Measurements from ENCODE around the gene STXBP6.

STXBP6 gene

DNA sequence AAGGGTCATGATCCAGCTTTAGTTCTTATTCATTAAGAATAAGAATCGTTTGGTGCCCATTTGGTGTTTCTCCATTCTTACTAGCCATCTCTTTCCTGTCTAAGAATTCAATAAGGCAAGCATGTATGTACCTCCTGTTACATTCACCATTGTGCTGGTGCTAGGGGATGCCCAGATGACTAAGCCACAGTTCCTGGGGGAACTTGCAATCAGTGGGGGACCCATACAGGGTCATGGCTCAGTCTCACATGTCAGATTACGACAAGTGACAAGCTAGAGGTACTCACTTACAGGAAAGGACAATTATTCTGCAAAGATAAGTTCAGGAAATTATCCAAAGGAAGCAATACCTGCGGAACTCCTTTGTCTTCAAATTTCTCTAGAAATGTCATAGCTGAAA lies 125.4 kb downstream of the STXBP6 start (continued):
- TF ChIP-seq, protein P1, sequence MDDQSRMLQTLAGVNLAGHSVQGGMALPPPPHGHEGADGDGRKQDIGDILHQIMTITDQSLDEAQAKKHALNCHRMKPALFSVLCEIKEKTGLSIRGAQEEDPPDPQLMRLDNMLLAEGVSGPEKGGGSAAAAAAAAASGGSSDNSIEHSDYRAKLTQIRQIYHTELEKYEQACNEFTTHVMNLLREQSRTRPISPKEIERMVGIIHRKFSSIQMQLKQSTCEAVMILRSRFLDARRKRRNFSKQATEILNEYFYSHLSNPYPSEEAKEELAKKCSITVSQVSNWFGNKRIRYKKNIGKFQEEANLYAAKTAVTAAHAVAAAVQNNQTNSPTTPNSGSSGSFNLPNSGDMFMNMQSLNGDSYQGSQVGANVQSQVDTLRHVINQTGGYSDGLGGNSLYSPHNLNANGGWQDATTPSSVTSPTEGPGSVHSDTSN (CRISPR knock-in tag; IDR thresholded peaks at IDR 0.05) = no peak
- TF ChIP-seq ZNF473 (tag by site-specific recombination; IDR thresholded peaks at IDR 0.05) (no peak), MYNN (tag by site-specific recombination; IDR thresholded peaks at IDR 0.05; ENCODE audit: borderline replicate concordance) (no peak), YY1 (tag by site-specific recombination; IDR thresholded peaks at IDR 0.05) (no peak)
- TF ChIP-seq, protein P2, sequence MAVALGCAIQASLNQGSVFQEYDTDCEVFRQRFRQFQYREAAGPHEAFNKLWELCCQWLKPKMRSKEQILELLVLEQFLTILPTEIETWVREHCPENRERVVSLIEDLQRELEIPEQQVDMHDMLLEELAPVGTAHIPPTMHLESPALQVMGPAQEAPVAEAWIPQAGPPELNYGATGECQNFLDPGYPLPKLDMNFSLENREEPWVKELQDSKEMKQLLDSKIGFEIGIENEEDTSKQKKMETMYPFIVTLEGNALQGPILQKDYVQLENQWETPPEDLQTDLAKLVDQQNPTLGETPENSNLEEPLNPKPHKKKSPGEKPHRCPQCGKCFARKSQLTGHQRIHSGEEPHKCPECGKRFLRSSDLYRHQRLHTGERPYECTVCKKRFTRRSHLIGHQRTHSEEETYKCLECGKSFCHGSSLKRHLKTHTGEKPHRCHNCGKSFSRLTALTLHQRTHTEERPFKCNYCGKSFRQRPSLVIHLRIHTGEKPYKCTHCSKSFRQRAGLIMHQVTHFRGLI (tag by site-specific recombination; IDR thresholded peaks at IDR 0.05) = no peak
- TF ChIP-seq, protein P3, sequence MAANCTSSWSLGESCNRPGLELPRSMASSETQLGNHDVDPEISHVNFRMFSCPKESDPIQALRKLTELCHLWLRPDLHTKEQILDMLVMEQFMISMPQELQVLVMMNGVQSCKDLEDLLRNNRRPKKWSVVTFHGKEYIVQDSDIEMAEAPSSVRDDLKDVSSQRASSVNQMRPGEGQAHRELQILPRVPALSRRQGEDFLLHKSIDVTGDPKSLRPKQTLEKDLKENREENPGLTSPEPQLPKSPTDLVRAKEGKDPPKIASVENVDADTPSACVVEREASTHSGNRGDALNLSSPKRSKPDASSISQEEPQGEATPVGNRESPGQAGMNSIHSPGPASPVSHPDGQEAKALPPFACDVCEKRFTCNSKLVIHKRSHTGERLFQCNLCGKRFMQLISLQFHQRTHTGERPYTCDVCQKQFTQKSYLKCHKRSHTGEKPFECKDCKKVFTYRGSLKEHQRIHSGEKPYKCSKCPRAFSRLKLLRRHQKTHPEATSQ (tag by site-specific recombination; IDR thresholded peaks at IDR 0.05) = no peak
- TF ChIP-seq, protein P4, sequence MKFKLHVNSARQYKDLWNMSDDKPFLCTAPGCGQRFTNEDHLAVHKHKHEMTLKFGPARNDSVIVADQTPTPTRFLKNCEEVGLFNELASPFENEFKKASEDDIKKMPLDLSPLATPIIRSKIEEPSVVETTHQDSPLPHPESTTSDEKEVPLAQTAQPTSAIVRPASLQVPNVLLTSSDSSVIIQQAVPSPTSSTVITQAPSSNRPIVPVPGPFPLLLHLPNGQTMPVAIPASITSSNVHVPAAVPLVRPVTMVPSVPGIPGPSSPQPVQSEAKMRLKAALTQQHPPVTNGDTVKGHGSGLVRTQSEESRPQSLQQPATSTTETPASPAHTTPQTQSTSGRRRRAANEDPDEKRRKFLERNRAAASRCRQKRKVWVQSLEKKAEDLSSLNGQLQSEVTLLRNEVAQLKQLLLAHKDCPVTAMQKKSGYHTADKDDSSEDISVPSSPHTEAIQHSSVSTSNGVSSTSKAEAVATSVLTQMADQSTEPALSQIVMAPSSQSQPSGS (tag by site-specific recombination; IDR thresholded peaks at IDR 0.05; ENCODE audit: low read depth) = no peak

DNA sequence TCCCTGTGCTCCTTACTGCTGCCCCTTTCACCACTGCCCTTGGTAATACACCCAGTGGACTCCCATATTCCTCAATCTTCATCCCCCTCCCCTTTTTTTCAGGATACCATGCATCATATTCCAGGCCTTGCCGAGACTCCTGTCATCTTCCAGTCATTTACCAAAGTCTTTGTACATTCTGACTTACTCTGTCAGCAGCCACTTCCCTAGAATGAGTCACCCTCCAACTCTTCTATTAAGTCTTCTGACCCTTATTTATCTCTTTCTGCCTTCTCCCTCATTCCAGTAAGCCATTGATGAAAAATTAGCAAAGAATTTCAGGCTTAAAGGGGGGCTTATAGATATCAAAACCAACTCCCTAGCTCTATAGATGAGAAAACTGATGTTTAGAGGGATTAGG lies 128.0 kb downstream of the STXBP6 start:
- Histone ChIP-seq H3K27ac (ENCODE audit: extremely low read depth, low read depth, low read length) (no peak overlapping the region), H3K4me3 (ENCODE audit: low read depth, low read length) (no peak overlapping the region), H3K9me3 (ENCODE audit: control insufficient read depth, insufficient read depth, low read depth, low read length) (no peaks in the 10 kb centered on the region), H3K4me1 (ENCODE audit: control insufficient read depth, insufficient read depth, low read length) (peaks cover 4% of the 10 kb centered on the region; the same call in 1 of the 2 replicates), H3K36me3 (ENCODE audit: control insufficient read depth in 2 of 2, insufficient read depth in 1 of 2, low read length in 2 of 2) (no peaks in the 10 kb centered on the region)
- TF ChIP-seq ZNF677 (tag by site-specific recombination; IDR thresholded peaks at IDR 0.05) (no peak), ZFP3 (tag by site-specific recombination; IDR thresholded peaks at IDR 0.05; ENCODE audit: low read depth) (no peak), ZNF16 (tag by site-specific recombination; IDR thresholded peaks at IDR 0.05; ENCODE audit: low read depth) (no peak), SALL2 (tag by site-specific recombination; IDR thresholded peaks at IDR 0.05; ENCODE audit: borderline replicate concordance) (no peak), RBAK (tag by site-specific recombination; IDR thresholded peaks at IDR 0.05) (no peak), SP7 (tag by site-specific recombination; IDR thresholded peaks at IDR 0.05) (no peak), SP3 (tag by site-specific recombination; IDR thresholded peaks at IDR 0.05) (no peak), ZNF394 (tag by site-specific recombination; IDR thresholded peaks at IDR 0.05; ENCODE audit: borderline replicate concordance) (no peak), EGR2 (tag by site-specific recombination; IDR thresholded peaks at IDR 0.05; ENCODE audit: low read depth) (no peak), ZNF37A (tag by site-specific recombination; IDR thresholded peaks at IDR 0.05) (no peak), ZNF560 (tag by site-specific recombination; IDR thresholded peaks at IDR 0.05; ENCODE audit: borderline replicate concordance) (no peak), SP2 (tag by site-specific recombination; IDR thresholded peaks at IDR 0.05) (no peak)
- TF ChIP-seq, protein P5, sequence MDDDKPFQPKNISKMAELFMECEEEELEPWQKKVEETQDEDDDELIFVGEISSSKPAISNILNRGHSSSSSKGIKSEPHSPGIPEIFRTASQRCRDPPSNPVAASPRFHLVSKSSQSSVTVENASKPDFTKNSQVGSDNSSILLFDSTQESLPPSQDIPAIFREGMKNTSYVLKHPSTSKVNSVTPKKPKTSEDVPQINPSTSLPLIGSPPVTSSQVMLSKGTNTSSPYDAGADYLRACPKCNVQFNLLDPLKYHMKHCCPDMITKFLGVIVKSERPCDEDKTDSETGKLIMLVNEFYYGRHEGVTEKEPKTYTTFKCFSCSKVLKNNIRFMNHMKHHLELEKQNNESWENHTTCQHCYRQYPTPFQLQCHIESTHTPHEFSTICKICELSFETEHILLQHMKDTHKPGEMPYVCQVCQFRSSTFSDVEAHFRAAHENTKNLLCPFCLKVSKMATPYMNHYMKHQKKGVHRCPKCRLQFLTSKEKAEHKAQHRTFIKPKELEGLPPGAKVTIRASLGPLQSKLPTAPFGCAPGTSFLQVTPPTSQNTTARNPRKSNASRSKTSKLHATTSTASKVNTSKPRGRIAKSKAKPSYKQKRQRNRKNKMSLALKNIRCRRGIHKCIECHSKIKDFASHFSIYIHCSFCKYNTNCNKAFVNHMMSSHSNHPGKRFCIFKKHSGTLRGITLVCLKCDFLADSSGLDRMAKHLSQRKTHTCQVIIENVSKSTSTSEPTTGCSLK (tag by site-specific recombination; IDR thresholded peaks at IDR 0.05) = no peak
- ChIA-PET POLR2A (no interaction called here), CTCF (no interaction called here)

Data from HEK293 (cell line).